ENCODE measurements around the gene STARD5.
"Not testable (repeated sequence)": the region's sequence is repeated elsewhere in the genome, so short reads cannot be mapped to it uniquely, and the experiment has no call there.

STARD5 gene

GRCh38 chr15:81336568-81336967 lies 12.6 kb upstream of the STARD5 start:
- DNase-seq: peak; percentile 42 to 47

- no peak for DNase-seq
Observed at GRCh38 chr15:81335631-81336030, 11.7 kb upstream of the STARD5 start.

GRCh38 chr15:81334768-81335435 lies 11.0 kb upstream of the STARD5 start:
- DNase-seq: no peak

- no peak for DNase-seq
Observed at GRCh38 chr15:81333363-81333762, 9.4 kb upstream of the STARD5 start.

GRCh38 chr15:81332326-81332725 lies 8.4 kb upstream of the STARD5 start:
- no peak for DNase-seq

GRCh38 chr15:81331600-81331999 lies 7.7 kb upstream of the STARD5 start:
- DNase-seq: no peak

GRCh38 chr15:81331141-81331540 lies 7.2 kb upstream of the STARD5 start:
- not testable (repeated sequence) for DNase-seq

GRCh38 chr15:81330366-81331090 lies 6.6 kb upstream of the STARD5 start:
- DNase-seq: no peak

- DNase-seq: no peak
Observed at GRCh38 chr15:81329446-81329845, 5.5 kb upstream of the STARD5 start.

GRCh38 chr15:81327516-81327915 lies 3.6 kb upstream of the STARD5 start:
- no peak for DNase-seq

GRCh38 chr15:81326466-81327212 lies 2.7 kb upstream of the STARD5 start:
- DNase-seq: no peak

- no peak for DNase-seq
Observed at GRCh38 chr15:81323559-81323943, 390 bp downstream of the STARD5 start.

GRCh38 chr15:81322676-81323253 lies 1.2 kb downstream of the STARD5 start:
- DNase-seq: no peak

GRCh38 chr15:81321667-81322066 lies 2.3 kb downstream of the STARD5 start:
- no peak for DNase-seq

- no peak for DNase-seq
Observed at GRCh38 chr15:81317642-81318017, 6.3 kb downstream of the STARD5 start.

- no peak for DNase-seq
Observed at GRCh38 chr15:81316267-81316666, 7.7 kb downstream of the STARD5 start.

- DNase-seq: no peak
Observed at GRCh38 chr15:81315452-81316175, 8.3 kb downstream of the STARD5 start.

- DNase-seq: no peak
Observed at GRCh38 chr15:81314378-81314777, 9.6 kb downstream of the STARD5 start.

- no peak for DNase-seq
Observed at GRCh38 chr15:81313686-81314085, 10.3 kb downstream of the STARD5 start.

- DNase-seq: no peak
Observed at GRCh38 chr15:81312790-81313543, 11.0 kb downstream of the STARD5 start.

- peak; percentile 96 to 98 for DNase-seq
Observed at GRCh38 chr15:81311752-81312464, 12.0 kb downstream of the STARD5 start.

All from Kasumi-1 (cell line).